Measurements from ENCODE around the gene MYO9B.

Gene MYO9B

DNA sequence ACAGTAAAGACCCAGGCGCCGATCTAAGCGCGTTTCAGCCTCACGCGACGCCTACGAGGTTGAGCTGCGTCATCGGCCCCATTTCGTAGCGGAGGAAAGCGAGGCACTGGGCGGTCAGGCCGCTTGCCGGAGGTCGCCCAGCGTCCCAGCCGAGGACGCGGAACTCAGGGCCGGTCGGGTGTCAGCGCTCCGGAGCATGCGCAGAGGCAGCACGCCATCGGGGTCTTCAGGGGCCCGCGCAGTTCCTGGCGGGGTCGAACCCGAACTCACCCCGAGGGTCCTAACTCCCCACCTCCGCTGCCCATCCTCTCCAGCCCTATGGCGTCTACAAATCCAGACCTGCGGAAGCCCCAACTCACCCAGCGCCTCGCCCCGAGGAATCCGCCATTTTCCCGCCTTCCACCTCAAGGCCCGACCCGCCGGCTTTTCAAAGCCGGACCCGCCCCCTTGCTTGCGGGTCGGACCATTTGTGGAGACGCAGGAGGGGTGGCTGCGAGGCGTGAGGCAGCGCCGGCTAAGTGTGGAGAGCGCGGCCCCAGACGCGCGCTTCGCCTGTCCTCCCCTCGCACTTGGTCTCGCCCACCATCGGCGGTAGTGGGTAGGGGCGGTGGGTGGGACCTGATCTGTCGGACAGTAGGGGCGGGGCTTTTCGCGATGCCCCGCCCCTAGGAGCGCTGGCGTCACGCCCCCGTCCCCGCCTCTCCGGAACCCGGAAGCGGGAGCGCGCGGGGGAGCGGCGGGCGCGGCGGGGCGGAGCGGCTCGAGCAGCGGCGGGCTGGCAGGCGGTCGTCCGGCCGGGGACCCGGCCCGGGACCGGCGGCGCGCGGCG lies at the start of gene MYO9B, which contains the start of gene HAUS8:
MYO9B (plus strand) TSS at position 743 of the 829 bp plus-strand sequence. CDS start 25,941 bp downstream, outside the sequence.
HAUS8 (minus strand) TSS at position 418 of the 829 bp plus-strand sequence; CDS start at position 388, 30 bp downstream.
- peak; percentile 100 for DNase-seq (ENCODE audit: low read depth)

GRCh38 chr19:17025991-17026658 lies 49.5 kb upstream of the MYO9B start:
- no peak for DNase-seq (ENCODE audit: low read depth)

DNA sequence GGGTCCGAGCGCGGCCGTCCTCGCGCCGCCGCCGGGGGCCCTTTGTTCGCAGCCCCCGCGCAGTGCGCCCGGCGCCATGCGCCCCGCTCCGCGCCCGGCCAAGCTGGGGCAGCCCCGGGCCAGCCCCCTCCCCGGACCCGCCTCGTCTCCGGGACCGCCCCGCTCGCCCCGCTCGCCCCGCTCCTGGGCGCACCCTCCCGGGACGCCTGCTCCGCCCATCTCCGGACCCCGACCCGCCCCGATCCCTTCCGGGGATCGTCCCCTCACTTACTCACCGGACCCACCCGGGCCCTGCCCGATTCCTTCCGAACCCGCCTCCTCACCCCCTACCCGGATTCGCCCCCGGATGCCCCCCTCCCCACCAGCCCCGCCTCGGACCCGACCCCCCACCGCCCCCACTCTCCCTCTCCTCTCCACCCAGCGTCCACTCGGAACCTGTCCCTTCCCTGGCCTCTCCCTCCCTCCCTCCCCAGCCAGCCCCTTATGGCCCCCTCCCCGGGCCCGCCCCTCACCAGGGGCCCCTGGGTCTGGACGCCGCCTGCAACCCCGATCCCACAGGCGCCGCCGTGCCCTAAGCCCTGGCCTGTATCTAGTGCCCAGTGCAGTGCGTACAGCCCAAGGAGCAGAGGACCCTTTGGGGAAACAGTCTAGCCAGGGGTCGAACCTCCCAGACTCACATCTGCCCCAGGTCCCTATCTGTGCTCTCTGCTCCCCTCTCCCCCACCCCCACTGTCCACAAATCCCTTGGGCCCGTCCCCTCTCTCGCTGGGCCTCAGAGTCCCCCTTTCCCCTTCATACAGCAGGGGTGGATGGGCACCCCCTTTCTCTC lies 48.7 kb upstream of the MYO9B start, which contains the start of gene CPAMD8:
CPAMD8 (minus strand) TSS at position 105 of the 829 bp plus-strand sequence. CDS start 168 bp downstream, outside the sequence.
- no peak for DNase-seq (ENCODE audit: low read depth)

GRCh38 chr19:17027535-17027975 lies 48.0 kb upstream of the MYO9B start:
- DNase-seq (ENCODE audit: low read depth): no peak

GRCh38 chr19:17031741-17032140 lies 43.8 kb upstream of the MYO9B start:
- no peak for DNase-seq (ENCODE audit: low read depth)

DNA sequence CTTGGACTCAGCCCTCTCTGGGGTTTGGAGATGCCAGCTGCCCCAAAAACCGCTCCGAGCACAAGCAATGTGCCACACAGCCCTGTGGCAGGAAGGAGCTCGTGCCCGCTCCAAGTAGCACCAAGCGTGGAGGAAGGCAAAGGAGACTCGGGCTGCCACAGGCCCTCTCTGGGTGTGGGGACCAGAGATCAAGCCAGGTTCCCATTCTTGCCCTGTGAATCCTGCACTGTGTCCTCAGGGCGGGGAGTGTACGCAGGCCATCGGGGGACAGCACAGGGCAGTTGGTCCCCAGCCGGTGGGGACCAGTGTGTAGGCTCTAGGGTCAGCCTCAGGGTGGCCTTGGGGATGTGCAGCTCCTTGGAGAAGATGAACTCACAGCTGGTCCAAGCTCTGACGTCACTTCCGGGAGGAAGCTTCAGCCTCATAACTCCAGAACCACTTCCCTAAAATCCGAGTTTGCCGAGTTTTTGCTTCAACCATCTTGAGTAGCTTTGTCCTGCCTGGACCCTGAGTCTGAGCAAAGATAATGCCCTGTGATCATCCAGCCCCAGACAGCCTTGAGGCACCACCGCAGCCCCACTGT lies 39.6 kb upstream of the MYO9B start:
- no peak for DNase-seq (ENCODE audit: low read depth)

GRCh38 chr19:17036640-17037039 lies 38.9 kb upstream of the MYO9B start:
- no peak for DNase-seq (ENCODE audit: low read depth)

DNA sequence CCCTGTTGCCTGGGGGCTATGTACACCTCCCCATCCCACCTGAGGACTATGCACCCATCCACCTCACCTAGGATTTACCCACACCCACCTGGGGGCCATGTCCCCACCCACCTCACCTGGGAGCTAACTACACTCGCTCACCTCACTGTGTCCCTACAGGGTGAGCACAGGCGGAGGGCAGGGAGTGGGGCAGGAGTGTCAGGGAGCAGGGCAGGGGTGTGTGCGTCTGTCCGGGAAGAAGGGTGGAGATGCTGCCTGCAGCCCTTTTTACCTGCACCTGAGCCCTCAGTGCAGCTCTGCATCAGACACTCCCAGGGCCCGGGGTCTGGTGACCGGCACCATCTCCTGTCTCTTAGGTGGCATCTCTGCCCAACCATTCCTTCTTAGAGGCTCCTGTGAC lies 38.4 kb upstream of the MYO9B start:
- DNase-seq (ENCODE audit: low read depth): no peak

DNA sequence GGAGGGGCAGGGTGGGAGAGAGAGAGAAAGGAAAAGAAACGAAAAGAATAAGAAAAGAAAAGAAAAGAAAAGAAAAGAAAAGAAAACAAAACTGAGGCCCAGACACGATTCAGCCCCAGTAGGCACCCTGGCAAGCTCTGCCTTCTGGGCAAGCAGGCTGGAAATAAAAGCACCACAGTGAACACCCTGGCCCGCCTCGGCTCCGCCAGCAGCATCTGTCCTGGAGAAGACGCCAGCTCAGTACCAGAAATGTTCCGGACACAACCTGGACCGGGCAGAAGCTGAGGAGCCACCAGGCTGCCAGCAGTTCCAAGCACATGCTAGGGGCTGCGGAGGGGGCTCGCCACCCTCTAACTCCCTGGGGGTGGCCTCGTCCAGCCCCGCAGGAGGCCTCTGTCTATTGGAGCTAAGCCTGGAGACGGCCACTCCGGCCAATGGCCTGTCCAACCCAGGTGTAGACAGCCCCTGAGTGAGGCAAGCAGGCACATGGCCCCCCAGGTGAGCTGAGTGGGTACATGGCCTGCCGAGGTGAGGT lies 37.5 kb upstream of the MYO9B start:
- DNase-seq (ENCODE audit: low read depth): no peak

- no peak for DNase-seq (ENCODE audit: low read depth)
These were observed 33.6 kb upstream of the MYO9B start for GRCh38 chr19:17041976-17042375.

DNA sequence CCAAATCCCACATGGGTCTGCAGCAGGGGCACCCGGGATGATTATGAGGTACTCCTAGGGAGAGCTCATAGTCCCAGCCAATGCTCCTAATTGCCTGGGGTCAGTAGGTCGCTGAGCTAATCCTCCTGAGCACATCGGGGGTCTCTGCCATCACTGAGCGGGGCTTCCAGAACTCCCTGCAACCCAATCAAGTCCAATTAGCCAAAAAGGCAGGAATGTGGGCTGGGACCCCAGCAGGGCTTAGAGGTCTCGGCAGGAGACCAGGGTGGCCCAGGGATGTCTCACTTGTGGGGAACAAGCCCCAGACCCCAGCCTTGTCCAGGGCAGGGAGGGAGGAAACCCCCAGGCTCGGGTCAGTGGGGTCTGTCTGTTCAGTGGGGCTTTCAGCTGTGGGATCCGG lies 31.8 kb upstream of the MYO9B start:
- DNase-seq (ENCODE audit: low read depth): no peak

DNA sequence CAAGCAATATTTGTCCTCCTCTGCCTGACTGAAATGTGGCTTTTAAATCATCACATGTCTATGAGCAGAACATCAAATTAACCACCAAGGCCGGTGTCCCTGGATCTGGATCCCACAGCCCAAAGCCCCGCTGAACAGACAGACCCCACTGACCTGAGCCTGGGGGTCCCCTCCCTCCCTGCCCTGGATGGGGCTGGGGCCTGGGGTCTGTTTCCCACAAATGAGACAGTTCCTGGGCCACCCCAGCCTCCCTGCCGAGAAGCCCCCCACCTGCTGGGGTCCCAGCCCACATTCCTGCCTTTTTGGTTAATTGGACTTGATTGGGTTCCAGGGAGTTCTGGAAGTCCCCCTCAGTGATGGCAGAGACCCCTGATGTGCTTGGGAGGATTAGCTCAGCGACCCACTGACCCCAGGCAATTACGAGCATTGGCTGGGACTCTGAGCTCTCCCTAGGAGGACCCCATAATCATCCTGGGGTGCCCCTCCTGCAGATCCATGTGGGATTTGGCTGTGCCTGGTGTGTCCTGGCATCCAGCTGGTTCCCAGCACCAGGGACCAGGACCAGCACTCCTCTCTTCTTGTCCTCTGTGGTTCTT lies 29.6 kb upstream of the MYO9B start:
- no peak for DNase-seq (ENCODE audit: low read depth)

DNA sequence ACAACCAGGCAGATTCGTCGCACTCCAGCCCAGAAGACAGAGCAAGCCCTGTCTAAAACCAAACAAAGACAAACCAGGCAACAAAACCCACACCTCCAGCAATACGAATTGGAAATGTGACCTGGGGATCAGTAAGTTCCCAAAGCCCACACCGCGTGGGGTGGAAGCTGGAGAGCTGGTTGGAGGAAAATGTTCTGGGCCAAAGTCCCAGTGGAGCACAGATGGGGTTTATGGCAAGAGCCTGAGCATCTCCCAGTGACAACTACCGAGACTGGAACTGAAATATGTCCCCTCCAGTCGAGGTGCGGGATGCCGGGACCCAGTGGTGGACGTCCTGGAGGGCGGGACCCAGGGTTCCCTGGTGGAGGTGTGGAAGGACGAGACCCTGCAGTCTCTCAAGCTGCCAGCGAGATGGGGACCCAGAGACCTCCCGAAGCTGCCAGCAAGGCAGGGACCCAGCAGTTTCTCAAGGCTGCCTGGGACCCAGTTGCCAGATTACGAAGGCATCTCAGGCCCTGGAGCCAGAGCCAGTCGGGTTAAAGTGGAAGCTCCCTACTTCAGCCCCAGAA lies 26.6 kb upstream of the MYO9B start:
- DNase-seq (ENCODE audit: low read depth): no peak

DNA sequence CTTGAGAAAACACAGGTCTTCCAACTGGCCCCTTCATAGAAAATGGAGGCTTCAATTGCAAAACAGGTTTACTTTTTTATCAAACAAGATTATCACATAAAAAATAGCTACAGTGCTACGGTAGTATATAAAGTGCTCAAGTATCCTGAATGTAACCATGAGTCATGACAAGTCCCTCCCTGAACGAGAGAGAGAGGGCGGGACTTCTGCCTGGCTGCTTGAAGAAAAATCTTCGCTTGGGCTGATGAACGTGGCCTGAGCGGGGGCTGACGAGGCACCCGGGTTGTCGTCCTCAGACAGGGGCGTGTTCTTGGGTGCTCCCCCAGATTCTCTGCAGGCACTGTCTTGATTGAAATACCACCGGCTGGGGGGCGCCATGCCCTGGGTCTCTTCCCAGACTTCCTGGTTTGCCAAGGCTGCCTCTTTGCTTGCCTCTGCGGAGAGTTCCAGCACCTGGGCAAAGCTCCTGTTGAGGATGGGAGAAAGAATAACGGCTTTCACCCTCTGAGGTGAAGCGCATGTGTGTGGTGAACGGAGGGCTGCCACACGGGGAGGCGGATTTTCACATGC lies 25.8 kb upstream of the MYO9B start:
- DNase-seq (ENCODE audit: low read depth): no peak

GRCh38 chr19:17052439-17052838 lies 23.1 kb upstream of the MYO9B start:
- DNase-seq (ENCODE audit: low read depth): no peak

DNA sequence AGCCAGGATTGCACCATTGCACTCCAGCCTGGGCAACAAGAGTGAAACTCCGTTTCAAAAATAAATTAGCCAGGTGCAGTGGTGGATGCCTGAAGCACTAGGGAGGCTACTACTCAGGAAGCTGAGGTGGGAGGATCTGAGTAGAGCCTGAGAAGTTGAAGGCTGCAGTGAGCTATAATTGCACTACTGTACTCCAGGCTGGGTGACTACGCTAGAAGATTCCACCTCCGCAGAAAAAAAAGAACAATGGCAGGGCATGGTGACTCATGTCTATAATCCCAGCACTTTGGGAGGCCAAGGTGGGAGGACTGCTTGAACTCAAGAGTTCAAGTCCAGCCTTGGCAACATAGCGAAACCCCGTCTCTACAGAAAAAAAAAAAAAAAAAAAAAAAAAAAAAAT lies 20.8 kb upstream of the MYO9B start:
- DNase-seq (ENCODE audit: low read depth): no peak

DNA sequence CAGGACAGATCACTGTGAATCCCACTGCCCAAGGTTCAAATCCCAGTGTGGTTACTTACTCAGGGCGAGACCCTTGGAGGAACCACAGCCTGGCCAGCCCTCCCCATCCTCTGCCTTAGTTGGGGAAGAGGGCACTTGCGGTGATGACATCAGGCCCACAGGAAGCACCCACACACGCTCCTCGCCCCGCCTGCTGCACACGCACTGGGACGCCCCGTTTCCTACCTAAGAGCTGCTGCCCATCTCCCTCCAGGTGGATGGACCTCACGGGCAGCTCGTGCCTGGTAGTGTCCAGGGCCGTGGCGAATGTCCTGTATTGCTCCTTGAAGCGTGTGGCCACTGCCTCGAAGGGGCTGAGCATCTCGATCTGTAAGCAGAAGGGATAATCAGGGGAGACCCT lies 19.9 kb upstream of the MYO9B start:
- no peak for DNase-seq (ENCODE audit: low read depth)

GRCh38 chr19:17058236-17058635 lies 17.3 kb upstream of the MYO9B start:
- no peak for DNase-seq (ENCODE audit: low read depth)

DNA sequence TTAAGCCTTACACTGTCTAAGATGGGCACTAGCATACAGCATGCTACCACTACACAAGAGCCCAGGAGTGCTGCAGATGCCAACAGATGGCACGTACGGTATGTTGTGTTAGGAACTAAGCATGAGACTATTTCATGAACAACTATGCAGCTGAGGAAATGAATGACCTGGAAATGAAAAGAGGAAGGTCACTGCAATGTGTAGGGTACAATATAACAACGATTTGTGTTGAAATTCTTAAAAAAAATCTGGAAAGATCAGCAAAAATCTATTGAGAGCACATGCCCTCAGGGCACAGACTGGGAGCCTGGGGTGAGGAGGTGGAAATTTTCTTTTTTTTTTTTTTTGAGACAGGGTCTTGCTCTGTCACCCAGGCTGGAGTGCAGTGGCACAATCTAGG lies 14.8 kb upstream of the MYO9B start:
- no peak for DNase-seq (ENCODE audit: low read depth)

DNA sequence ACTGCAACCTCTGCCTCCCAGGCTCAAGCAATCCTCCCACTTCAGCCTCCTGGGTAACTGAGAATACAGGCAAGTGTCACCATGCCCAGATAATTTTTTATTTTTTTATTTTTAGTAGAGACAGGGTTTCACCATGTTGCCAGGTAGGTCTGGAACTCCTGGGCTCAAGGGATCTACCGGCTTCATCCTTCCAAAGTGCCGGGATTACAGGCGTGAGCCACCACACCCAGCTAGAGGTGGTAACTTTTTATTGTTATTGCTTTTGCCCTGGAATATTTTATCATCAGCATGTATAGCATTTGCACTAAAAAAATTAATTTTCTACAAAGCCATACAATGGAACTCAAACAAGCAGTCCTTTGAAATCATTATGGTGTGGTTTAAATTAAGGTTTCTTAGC lies 14.4 kb upstream of the MYO9B start:
- no peak for DNase-seq (ENCODE audit: low read depth)

DNA sequence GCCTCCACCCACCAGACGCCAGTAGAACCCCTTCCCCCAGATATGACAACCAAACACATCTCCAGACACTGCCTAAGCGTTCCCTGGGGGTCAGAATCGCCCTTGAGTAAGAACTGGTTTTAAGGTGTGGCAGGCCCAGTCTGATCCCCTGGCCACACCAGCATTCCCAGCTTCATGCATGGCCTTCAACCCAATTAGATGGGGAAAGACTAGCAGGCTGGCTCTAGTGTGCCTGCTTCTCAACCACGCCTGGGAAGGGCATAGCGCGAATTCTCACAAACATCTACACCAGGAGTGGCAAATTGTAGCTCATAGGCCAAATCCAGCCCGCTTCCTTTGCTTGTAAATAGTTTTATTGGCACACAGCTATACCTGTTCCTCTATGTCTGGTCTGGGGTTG lies 13.9 kb upstream of the MYO9B start:
- no peak for DNase-seq (ENCODE audit: low read depth)

Data from activated gamma-delta T cell treated with anti-CD3 and anti-CD28 coated beads, Interleukin-2, amount 50 U/mL, for 16 hours (primary cell).